Stimulated activated CD8-positive, alpha-beta memory T cell treated with anti-CD3 and anti-CD28 coated beads, Interleukin-12 subunit alpha, Interleukin-12 subunit beta, amount 100 ng/mL, for 24 hours (primary cell): ENCODE results near the gene ASB6.
"Not testable (repeated sequence)": the region's sequence is repeated elsewhere in the genome, so short reads cannot be mapped to it uniquely, and the experiment has no call there.

ENCODE experiments used
- DNase-seq: peaks from one replicate; pipeline ENCODE4 v3.0.0-alpha.2; 2020; ENCODE audit errors: extremely low read depth

The ASB6 gene

GRCh38 chr9:129644365-129644764 lies 2.4 kb upstream of the ASB6 start:
- no peak for DNase-seq

DNA sequence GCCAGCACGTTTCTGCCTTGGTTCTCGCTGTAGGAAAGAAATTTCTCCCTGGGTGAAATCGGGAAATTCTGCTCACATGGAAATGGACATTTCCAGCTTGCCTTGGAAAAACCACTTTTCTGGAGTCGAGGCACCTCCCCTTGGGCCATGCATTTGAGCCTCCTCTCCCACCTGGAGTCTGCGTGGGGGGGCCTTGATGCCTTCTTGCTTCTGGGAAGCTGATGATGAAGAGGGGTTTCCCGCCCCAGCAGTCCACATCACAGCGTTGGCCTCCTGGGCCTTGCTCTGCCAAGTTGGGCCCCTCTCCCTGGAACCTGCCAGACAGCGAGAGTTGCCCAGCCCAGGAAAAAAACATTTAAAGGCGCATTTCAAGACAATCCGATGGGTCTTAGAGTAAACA lies 1.8 kb upstream of the ASB6 start:
- DNase-seq = no peak

- DNase-seq = no peak
Observed at GRCh38 chr9:129640871-129641749, 841 bp downstream of the ASB6 start.

GRCh38 chr9:129640086-129640870 lies 1.7 kb downstream of the ASB6 start:
- DNase-seq = no peak

GRCh38 chr9:129639756-129640085 lies 2.2 kb downstream of the ASB6 start:
- no peak for DNase-seq

GRCh38 chr9:129639034-129639630 lies 2.8 kb downstream of the ASB6 start:
- DNase-seq = no peak

DNA sequence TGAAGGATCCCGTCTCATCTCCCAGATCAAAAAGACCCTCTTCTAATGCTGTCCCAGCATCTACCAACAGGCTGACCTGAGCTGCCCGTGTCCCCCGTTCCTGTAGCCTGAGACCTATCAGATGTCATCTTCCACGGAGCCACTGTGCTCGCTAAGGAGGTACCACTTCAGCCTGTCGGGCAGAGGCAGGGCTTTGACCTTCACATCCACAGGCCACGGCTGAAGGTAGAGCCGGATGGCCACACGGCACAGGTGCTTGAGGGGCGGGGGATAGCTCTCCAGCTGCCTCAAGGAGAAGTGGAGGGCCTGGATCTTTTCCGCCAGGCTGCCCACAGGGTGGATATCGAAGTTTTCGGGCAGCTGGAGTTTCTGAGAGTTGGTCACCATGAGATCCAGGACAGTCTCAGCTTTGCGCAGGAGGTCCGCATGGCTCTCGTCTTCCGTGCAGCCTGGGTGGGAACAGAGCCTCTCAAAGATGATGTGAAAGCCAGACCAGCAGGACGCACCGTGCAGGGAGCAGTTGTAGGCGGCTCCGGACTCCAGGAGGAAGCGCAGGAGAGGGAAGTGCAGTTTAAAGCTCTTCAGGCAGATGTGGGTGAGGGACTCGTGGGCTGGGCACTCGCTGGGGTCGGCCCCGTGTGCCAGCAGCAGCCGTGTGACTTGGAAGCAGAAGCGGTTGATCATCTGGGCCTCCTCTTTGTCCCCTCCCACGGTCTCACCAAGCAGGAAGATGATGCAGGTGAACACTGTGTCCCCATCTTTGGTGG lies 4.1 kb downstream of the ASB6 start:
- DNase-seq = no peak

- no peak for DNase-seq
Observed at GRCh38 chr9:129637102-129637501, 4.8 kb downstream of the ASB6 start.

DNA sequence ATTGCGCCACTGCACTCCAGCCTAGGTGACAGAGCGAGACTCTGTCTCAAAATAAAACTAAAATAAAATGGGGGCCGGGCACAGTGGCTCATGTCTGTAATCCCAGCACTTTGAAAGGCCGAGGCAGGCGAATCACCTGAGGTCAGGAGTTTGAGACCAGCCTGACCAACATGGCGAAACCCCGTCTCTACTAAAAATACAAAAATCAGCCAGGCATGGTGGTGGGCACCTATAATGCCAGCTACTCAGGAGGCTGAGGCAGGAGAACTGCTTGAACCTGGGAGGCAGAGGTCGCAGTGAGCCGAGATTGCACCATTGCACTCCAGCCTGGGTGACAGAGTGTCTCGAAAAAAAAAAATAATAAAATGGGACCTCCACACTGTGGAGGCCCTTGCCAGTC lies 5.6 kb downstream of the ASB6 start:
- DNase-seq = not testable (repeated sequence)

DNA sequence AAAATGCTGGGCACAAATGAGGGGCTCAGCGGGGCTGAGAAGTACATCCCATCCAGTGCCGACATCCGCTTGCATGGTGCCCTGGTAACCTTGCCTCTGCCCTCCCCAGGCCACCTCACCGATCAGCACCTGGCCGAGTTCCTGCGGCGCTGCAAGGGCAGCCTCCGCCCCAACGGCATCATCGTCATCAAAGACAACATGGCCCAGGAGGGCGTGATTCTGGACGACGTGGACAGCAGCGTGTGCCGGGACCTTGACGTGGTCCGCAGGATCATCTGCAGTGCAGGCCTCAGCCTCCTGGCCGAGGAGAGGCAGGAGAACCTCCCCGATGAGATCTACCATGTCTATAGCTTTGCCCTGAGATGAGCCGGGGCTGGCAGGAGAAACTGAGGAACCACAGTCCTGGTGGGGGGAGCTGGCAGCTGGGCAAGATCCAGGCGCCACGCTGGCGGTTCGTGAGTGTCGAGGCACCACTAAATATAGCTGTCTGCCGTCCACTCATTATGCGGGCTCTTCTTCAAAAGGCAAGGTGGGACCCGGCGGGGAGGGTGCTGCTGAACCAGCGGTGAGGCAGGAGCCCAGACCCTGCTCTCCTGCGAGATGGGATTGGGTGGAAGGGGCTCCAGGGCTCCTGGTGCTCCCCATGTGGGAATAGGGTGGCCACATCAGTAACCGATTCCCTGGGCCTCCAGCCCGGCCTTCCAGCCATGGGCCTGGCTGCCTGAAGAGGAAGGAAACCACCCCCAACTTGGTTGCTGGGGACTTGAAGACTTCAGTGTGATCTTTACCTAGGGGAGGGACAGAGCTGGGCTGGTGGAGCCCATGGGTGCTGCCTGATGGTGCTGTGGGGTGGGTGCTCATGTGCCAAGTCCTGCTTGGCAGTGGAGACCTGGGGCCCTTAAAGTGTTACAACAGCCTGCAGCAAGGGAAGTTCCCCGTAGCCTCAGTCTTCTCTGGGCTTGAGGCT lies 6.6 kb downstream of the ASB6 start:
- DNase-seq = no peak

DNA sequence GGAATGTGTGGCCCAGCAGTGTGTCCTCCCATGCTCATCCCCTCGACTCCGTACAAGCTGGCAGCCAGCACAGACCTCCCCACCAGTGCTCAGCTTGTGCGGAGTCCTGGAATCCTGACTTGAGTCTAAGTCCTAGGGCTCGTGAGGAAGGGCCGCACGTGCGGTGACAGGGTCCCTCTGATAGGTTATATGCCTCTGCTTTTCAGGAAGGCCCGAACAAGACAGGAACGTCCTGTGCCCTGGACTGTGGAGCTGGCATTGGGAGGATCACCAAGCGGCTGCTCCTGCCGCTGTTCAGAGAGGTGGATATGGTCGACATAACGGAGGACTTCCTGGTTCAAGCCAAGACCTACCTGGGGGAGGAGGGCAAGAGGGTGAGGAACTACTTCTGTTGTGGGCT lies 8.1 kb downstream of the ASB6 start:
- no peak for DNase-seq

GRCh38 chr9:129633207-129633606 lies 8.7 kb downstream of the ASB6 start:
- DNase-seq = no peak

DNA sequence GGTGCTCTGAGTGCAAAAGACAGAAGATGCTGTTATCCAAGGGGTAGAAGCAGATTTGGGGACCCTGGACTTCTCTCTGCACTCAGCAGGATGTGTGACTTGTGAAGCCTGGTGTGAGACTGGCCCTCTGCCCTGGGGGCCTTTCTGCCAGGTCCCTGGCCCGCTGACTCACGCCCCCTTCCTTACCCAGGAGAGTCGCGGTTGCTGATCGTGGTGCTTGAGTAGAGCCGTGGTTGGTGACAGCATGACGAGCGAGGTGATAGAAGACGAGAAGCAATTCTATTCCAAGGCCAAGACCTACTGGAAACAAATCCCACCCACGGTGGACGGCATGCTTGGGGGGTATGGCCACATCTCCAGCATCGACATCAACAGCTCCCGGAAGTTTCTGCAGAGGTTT lies 9.5 kb downstream of the ASB6 start:
- DNase-seq = no peak

- DNase-seq = no peak
Observed at GRCh38 chr9:129631674-129632129, 10.2 kb downstream of the ASB6 start.

DNA sequence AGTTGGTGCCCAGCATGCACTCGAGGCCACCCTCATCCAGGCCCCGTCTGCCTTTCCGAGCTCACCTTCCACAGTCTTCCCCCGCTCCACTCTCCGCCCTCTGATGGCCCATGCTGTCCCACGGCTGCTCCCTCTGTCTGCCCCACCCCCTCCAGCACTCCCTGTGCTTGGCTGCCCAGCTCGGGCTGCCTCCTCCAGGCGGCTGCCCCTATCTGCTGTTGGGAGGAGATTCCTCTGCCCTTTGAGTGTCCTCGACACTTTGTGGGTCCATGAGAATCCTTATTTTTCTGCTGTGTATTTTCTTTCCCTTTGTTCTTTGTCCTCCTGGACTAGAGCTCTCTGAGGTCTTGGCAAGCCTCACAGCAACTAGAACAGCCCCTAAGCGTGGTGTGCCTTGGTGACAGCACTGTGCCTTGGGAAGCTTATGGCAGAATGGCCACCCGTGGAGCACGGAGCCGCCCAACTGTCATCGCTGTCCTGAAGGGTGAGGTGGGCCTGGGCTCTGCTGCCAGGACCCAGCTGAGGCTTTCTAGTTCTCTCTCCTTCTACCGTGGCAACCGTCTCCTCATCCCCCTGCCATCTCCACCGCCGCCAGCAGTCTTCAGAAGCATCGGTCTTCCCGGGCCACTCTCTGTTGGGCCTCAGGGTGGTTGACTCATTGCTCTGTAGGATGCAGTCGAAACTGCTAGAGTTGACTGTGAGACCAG lies 10.8 kb downstream of the ASB6 start:
- DNase-seq = no peak

- DNase-seq = no peak
Observed at GRCh38 chr9:129629251-129629820, 12.6 kb downstream of the ASB6 start.

DNA sequence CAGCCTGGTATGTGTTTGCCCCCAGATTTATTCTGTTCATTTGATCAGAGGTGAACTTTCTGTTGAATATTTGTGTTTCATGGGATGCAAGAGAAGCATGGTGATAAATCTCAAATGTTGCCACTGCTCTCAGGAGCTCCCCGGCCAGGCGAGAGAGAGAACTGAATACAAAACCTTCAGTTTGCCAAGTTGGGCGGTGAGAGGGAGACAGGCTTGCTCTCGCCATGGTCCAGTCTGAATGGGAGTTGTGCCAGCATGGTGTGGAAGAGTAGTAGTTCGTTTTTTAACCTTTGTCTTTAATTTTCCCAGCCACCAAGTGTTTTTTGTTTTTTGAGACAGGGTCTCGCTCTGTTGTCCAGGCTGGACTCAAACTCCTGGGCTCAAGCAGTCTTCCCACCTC lies 13.2 kb downstream of the ASB6 start:
- DNase-seq = no peak

GRCh38 chr9:129627556-129628440 lies 14.2 kb downstream of the ASB6 start:
- DNase-seq = no peak
